ENCODE results near the gene FAM177A1.

GRCh38 chr14:35112641-35113040 lies 66.6 kb downstream of the FAM177A1 start:
- TF ChIP-seq ZNF740 (CRISPR knock-in tag; IDR thresholded peaks at IDR 0.05) (no peak), ZNF740 (tag; IDR thresholded peaks at IDR 0.05) (no peak), PRDM10 (IDR thresholded peaks at IDR 0.05; ENCODE audit: partially characterized antibody) (no peak), HOMEZ (CRISPR knock-in tag; IDR thresholded peaks at IDR 0.05) (no peak), ELF1 (tag; IDR thresholded peaks at IDR 0.05) (no peak), MAX (CRISPR knock-in tag; IDR thresholded peaks at IDR 0.05) (no peak), ZSCAN29 (IDR thresholded peaks at IDR 0.05) (no peak), USF1 (CRISPR knock-in tag; IDR thresholded peaks at IDR 0.05) (no peak), RHOXF2B (CRISPR knock-in tag; conservative IDR thresholded peaks at IDR 0.05) (no peak), CTCF (IDR thresholded peaks at IDR 0.05 in 2 of 3, conservative IDR thresholded peaks at IDR 0.05 in 1 of 3; ENCODE audit: insufficient read depth in 2 of 3, low read depth in 1 of 3, low read length in 3 of 3) (no peak), ZNF75A (CRISPR knock-in tag; IDR thresholded peaks at IDR 0.05) (no peak), TBP (optimal IDR thresholded peaks at IDR 0.05; ENCODE audit: low read depth, low read length) (no peak), RNF2 (IDR thresholded peaks at IDR 0.05) (no peak)

Data from K562 (cell line).